ENCODE data around the gene LEF1. TPM values are rescaled to one million over a fixed set of nuclear protein-coding genes. Genes with fewer than 3 reads are reported as not detected.

LEF1 gene
- total RNA-seq: 1 to 10 TPM; 1.4 to 2.3 TPM
- long read RNA-seq, partial matches to known transcripts: 0 of 1 reads
- long read RNA-seq, other reads (novel, unspliced or antisense): 1 of 1 reads

DNA sequence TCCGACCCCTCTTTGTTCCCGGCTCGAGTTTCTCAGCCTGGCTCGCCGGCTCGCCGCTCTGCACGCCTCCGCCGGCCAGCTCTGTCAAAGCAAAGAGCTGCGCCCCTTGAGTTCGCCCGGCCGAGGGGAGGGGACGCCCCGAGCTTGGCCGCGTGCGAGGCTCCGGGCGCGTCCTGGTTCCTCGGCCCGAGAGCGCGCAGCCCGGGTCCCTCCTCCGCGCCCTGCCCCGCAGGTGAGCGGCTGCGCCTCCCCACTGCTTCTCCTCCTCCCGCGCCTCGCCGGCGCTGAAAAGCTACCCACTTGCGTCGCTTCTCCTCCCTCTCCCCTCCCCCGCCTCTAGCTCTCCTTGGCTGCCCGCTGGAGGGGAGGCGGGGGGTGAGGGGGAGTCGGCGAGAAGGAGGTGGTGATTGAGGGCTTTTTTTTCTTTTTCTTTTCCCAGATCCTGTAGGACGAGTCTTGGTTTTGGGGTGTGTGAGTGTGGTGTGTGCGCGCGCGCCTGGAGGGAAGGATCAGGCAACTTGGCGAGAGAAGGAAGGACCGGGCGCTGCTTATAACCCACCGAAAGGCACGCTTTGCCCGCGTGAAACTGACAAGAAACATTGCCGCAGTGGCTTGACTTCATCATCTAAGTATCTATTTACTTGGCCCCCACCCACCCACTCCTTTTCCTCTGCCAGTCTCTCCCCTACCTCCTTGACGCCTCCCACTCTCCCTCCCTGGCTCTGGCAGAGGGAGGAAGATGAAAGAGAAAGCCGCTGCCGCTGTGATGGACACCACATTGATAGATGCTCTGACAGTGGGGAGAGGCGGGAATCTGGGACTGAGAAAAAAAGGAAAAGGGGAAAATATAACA, at the start of gene LEF1:
LEF1 (minus strand) TSS at position 262 of the 853 bp plus-strand sequence. CDS start 1,165 bp downstream, outside the sequence.
- DNase-seq (peak in 1 of 2 donors; percentile 47), ATAC-seq (peak; percentile 51)
- intact Hi-C loops (cut with DNase I, micrococcal nuclease): no loop called here

DNA sequence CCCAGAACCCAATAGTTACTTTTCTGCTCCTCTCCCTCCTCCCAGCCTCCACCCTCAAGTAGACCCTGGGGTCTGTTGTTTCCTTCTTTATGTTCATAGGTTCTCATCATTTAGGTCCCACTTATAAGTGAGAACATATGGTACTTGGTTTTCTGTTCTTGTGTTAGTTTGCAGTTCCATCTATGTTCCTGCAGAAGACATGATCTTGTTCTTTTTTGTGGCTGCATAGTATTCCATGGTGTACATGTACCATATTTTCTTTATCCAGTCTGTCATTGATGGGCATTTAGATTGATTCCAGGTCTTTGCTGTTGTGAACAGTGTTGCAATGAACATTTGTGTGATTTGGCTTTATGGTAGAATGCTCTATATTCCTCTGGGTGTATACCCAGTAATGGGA, 47.8 kb upstream of the LEF1 start:
- ATAC-seq: no peak
- no peak for DNase-seq
- intact Hi-C loops (cut with DNase I, micrococcal nuclease): no loop called here

GRCh38 chr4:108215055-108215454, 46.3 kb upstream of the LEF1 start:
- intact Hi-C loops (cut with DNase I, micrococcal nuclease): no loop called here
- ATAC-seq: peak; percentile 94
- DNase-seq: no peak

- intact Hi-C loops (cut with DNase I, micrococcal nuclease): no loop called here
Measured at GRCh38 chr4:108213723-108214122, 45.0 kb upstream of the LEF1 start.

DNA sequence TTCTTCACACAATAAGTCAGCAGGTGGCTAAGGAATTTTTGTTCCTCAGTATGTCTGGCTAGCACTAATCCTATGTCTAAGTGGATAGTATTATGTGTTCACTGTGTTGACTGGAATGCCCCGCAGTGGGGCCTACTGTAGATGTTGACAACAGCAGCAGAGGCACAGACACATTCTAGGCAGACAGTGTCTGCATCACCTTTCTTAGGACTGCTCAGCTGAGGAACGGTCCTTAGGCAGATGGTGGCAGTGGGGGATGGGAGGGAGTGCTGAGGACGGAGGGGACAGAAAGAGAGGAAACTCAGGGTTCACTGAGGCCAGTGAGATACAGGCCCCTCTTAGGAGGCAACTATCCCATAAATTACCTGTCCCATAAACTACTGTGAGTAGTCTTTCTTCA, 44.6 kb upstream of the LEF1 start:
- intact Hi-C loops (cut with DNase I, micrococcal nuclease): no loop called here
- no peak for ATAC-seq
- DNase-seq: no peak

More at GRCh38 chr4:108213723-108214122, 45.0 kb upstream of the LEF1 start:
- ATAC-seq: no peak
- DNase-seq: no peak

GRCh38 chr4:108210989-108211835, 42.5 kb upstream of the LEF1 start:
- no peak for DNase-seq
- intact Hi-C loops (cut with DNase I, micrococcal nuclease): no loop called here
- ATAC-seq: no peak

DNA sequence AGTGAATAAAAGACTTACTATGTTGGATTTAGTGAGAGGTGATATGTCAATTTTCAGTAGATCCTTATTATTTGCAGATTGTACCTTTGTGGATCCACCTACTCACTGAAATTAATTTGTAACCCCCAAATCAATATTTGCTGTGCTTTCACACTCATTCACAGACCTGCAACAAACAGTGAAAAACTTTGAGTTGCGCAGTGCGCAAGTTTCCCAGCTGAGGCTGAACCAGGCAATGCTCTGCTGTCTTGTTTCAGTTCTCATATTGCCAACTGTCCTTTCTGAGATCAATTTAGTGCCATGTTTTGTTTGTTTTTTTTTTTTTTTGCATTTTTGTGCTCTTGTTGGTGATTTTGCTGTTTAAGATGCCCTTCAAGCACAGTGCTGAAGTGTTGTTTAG, 40.8 kb upstream of the LEF1 start:
- ATAC-seq (no peak), DNase-seq (no peak)
- intact Hi-C loops (cut with DNase I, micrococcal nuclease): no loop called here

DNA sequence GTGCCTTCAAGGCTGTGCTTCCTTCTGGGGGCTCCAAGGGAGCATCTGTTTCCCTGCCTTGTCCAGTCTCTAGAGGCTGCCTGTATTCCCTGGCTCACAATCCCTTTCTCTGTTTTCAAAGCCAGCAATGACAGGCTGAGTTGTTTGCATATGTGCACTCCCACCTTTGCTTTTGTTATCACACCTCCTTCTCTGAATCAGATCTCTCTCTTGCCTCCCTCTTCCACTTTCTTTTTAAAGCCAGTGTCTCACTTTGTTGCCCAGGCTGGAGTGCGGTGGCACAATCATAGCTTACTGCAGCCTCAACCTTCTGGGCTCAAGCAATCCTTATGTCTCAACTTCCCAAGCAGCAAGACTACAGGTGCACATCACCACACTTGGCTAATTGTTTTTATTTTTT, 37.1 kb upstream of the LEF1 start:
- ATAC-seq: no peak
- no peak for DNase-seq
- intact Hi-C loops (cut with DNase I, micrococcal nuclease): no loop called here

DNA sequence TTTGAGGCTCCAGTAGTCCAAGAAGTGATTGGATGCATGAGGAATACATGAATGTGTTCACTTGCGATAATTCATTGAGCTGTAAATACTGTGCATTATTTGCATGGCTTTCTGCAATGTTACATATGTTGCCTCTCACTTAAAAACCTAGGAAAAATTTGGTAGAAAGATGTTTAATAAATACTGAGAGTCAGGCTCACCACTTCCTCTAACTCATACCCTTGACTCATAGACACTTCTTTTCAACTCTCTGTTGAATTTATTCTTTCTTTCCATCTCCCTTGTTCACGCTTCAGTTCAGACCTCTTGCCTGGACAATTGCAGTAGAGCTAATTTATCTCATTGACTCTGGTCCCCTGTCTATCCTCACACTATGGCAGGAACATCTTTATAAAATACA, 35.8 kb upstream of the LEF1 start:
- intact Hi-C loops (cut with DNase I, micrococcal nuclease): no loop called here
- DNase-seq (no peak), ATAC-seq (no peak)

DNA sequence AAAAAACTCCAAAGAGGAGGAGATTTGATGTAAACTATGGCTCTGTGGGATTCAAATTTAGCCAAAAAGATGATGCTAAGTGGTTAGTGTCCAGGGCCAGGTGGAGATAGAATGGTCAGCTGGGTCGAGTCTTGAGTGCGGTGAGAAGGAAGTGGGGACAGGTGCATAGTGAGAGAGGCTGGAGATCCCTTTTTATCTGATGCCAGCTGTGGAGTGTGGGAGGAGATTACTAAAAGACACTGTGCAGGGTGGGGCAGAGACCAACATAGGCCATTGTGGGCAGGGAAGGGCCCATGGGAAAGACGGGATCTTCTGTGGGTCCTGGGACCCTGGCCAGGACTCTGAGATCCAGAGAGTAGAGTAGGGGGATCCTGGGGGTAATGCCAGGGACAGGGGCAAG, 34.6 kb upstream of the LEF1 start:
- ATAC-seq (no peak), DNase-seq (no peak)
- intact Hi-C loops (cut with DNase I, micrococcal nuclease): no loop called here

DNA sequence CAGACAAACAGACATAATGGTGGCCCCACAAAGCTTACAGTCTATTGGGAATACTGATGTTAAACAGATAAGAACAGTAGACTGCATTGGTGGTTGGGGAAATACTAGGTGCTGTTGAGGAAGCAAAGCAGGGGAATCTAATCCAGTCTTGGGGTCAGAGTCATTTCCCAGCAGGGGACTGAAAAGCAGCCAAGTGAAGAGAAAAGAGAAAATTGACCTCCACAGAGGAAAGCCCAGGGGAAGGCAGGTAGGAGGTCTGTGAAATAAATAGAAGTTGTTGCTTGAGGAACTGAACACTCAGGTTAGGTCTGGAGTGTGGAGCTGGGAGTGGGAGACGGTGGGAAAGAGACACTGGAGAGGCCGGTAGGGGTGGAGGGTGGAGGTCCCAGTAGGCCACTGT, 33.0 kb upstream of the LEF1 start:
- no peak for DNase-seq
- no peak for ATAC-seq
- intact Hi-C loops (cut with DNase I, micrococcal nuclease): no loop called here

GRCh38 chr4:108199881-108200280, 31.1 kb upstream of the LEF1 start:
- DNase-seq (no peak), ATAC-seq (no peak)
- intact Hi-C loops (cut with DNase I, micrococcal nuclease): no loop called here

DNA sequence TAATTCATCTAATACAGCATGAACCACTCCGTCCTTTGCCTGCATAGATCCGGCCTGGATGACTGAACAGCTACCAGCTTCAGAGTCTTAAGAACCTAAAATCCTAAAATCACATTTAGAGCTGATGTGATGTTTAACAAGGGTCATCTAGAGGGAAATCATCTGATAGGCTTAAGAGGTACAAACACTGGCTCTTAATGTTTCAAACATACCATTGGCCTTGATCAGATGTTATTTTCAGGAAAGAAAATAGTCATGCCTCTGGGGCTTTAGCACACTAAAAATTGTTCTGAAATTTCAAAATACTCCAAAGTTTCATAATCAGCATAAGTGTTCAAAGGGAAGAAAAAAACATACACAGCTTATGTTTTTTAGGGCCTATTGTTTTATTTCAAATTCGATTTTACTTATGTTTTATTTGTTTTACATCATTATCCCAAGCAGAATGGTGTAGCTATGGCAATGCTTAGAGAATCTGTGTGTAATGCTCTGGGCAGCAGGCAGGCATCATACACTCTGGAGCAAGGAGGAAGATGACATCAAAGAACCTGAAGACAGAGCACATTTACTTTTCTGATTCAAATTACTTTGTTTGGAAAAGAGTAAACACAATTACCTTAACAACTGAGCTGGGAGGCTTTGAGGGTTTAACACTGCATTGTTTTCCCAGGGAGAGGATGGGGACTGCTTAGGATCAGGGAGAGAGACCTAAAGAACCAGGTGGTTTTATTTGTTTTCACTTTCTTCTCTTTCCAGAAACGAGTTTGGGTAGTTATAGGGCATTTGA, 25.3 kb upstream of the LEF1 start:
- intact Hi-C loops (cut with DNase I, micrococcal nuclease): no loop called here
- no peak for DNase-seq
- ATAC-seq: peak; percentile 29

DNA sequence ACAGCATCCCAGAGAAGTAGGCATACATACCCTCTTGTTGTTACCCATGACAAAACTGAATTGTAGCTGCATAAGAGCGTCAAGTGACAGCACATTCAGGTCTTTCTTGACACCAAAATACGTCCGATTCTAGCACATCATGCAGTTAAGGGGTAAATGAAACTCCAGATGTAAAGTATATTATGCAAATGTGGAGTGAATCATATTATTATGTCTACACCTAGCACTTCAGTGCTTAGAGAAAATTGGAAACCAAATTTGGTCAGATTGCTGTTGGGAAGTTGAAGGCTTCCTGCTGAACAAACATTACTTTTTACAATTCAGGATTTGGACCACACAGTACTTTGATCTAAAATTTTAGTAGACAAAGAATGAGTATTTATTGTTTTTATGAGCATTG, 24.2 kb upstream of the LEF1 start:
- intact Hi-C loops (cut with DNase I, micrococcal nuclease): no loop called here
- ATAC-seq (no peak), DNase-seq (no peak)

DNA sequence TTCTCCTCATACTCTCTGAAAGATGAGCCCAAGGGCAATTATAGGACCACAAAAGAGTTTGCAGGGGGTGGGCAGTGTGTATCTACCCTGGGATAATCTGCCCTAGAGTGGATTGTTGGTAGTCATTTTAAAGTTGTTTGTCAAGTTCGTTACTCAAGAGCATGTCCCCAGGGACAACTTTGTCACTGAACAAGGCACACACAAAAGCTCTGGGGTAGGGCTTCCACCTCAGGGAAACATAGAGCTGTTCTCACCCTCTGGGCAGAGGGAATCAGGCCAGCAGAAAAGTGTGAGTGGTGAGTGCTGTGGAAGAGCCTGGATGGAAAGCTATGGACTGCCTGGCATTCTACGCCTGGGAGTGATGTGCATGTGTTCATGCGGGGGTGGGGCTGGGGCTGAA, 23.3 kb upstream of the LEF1 start:
- DNase-seq (no peak), ATAC-seq (no peak)
- intact Hi-C loops (cut with DNase I, micrococcal nuclease): no loop called here

DNA sequence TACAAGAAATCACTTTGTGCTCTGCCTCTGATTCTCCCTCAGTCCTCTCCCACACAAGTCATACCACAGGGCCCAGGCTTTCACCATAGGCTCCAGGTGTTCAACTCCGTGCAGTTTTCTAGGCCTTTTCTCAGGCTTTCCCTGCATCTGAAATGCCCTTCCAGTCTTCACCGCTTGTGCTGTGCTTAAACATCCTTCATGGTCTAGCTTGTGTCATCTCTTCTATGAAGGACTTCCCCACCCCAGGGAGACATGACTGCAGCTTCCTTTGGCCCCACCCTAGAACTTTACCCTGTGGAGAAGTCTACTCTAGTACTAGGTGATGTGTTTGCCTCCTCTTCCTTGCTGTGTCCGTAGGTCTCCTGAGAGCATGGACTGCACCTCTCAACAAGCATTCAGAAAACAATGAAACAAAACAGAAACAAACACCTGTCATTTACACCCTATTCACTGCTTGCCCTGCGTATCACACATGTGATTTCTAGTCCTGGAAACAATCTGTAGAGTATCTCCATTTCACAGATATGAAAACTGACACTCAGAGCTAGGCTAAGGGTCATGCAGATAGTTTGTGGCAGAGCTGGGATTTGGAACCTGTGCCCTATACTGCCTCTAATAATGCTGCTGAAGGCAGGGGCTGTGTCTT, 22.7 kb upstream of the LEF1 start:
- intact Hi-C loops (cut with DNase I, micrococcal nuclease): no loop called here
- DNase-seq (no peak), ATAC-seq (no peak)

DNA sequence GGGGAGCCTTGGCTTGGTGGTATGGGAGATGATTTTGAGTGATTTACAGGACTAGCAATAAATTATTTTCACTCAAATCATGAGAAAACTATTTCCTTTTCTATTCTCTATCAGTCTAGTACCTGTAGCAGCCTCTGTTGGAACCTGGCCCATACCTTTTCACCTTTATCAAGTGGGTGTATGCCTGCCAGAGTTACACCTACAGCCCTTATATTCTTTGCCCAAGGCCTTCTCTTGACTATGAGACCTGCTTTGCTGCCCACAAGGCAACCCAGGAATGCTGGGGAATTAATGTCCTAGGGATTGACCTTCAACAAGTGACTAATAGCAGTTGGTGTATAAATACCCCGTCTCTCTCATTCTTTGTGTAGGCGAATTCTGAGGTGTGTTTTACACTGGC, 20.0 kb upstream of the LEF1 start:
- intact Hi-C loops (cut with DNase I, micrococcal nuclease): no loop called here
- DNase-seq (no peak), ATAC-seq (no peak)

DNA sequence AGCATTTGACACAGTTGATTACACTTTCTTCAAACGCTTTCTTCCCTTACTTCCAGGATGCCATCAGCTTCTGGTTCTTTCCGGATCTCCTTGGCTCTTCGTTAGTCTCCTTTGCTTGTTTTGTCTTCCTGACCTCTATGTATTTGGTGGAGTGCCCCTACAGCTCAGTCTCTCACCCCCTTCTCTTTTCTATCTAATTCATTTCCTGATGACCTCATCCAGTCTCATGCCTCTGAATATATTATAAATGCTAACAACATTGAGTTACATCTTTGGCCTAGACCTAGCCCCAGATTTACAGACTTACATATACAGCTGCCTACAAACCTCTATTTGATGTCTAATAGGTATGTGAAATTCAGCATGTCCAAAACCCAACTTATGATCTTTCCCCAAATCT, 16.5 kb upstream of the LEF1 start:
- DNase-seq: no peak
- intact Hi-C loops (cut with DNase I, micrococcal nuclease): no loop called here
- ATAC-seq: no peak

Data from left colon (tissue), 2 donors.